Sigmoid colon (tissue), 7 donors: ENCODE measurements around the gene TPM1. TPM values are rescaled to one million over a fixed set of nuclear protein-coding genes. Genes with fewer than 3 reads are reported as not detected.

Experiments
- DNase-seq: peaks from one replicate; pipeline ENCODE4 v3.0.0-alpha.2; 2019
- H3K27ac ChIP-seq, 4 donors: fragments of 200-600 bp; sonication (generic); one replicate each; pipeline ENCODE4 v1.5.1; 2016 to 2019; ENCODE audit warnings: mild to moderate bottlenecking in 1 of 4
- H3K27me3 ChIP-seq, 3 donors: fragments of 200-600 bp; sonication (generic); one replicate each; pipeline ENCODE4 v1.5.1; 2019; ENCODE audit warnings: mild to moderate bottlenecking in 1 of 3
- H3K36me3 ChIP-seq, 4 donors: fragments of 200-600 bp; sonication (generic); one replicate each; pipeline ENCODE4 v1.5.1; 2016 to 2019
- H3K4me1 ChIP-seq, 4 donors: fragments of 200-600 bp; sonication (generic); one replicate each; pipeline ENCODE4 v1.5.1; 2017 to 2019
- H3K4me3 ChIP-seq, 4 donors: fragments of 200-600 bp; sonication (generic); one replicate each; pipeline ENCODE4 v1.5.1; 2017 to 2019; ENCODE audit warnings: mild to moderate bottlenecking in 2 of 4, moderate library complexity in 1 of 4
- H3K9me3 ChIP-seq, 4 donors: fragments of 200-600 bp in 3 of 4; sonication (generic) in 3 of 4; one replicate each; pipeline versions ENCODE4 v1.5.1 to v1.6.1; 2013 to 2019
- CTCF ChIP-seq, 4 experiments: fragments of 450-650 bp in 3 of 4; fragments of 200-600 bp in 1 of 4; IDR thresholded peaks; one replicate each; pipeline ENCODE4 v1.5.1; 2016 to 2019; ENCODE audit warnings: antibody characterized with exemption in 4 of 4, mild to moderate bottlenecking in 3 of 4, moderate library complexity in 2 of 4
- EP300 ChIP-seq, 4 donors: sonication (generic); formaldehyde crosslinking; IDR thresholded peaks; one replicate each; pipeline ENCODE4 v1.6.1; 2017; ENCODE audit warnings: antibody characterized with exemption in 4 of 4
- POLR2A ChIP-seq, 2 donors: fragments of 450-650 bp; IDR thresholded peaks; one replicate each; pipeline ENCODE4 v1.6.1; 2016; ENCODE audit warnings: antibody characterized with exemption in 2 of 2, mild to moderate bottlenecking in 2 of 2, moderate library complexity in 2 of 2
- POLR2AphosphoS5 ChIP-seq, 4 donors: sonication (generic); formaldehyde crosslinking; IDR thresholded peaks; one replicate each; pipeline ENCODE4 v1.6.1; 2017; ENCODE audit warnings: antibody characterized with exemption in 4 of 4
- WGBS, 2 donors: extraction: QIAGEN DNeasy Blood & Tissue Kit; methylation state at CpG; one replicate each; pipeline ENCODE4 v1.1.7; 2013; 5-methylcytosine and 5-hydroxymethylcytosine counted together
- intact Hi-C: fragments of 100-400 bp; cut with DNase I; formaldehyde crosslinking; loops from one replicate; pipeline ENCODE4 v1.15.1; 2023
- polyA plus RNA-seq, 3 donors: library from polyadenylated mRNA; stranded (reverse); fragments of 200-250 nt; gene quantifications; one replicate each; pipeline ENCODE4 v1.2.3, GENCODE V29; 2013
- total RNA-seq, 4 donors: library from RNA; depleted of rRNA; stranded (reverse); fragments of >200 nt; gene quantifications; one replicate each; pipeline ENCODE4 v1.1.0, GENCODE V29; 2016
- donor health status: healthy with polysubstance abuse.
- donor health status: Bipolar disorder and iron deficiency.
- donor health status: healthy.

TPM1 gene
- total and polyA plus RNA-seq, 7 donors: 438 to 4,179 (median 2,634) TPM

- WGBS, 2 donors: 48% methylated on average over 6 of the region's 6 CpGs
- peak overlapping the region; percentile 78 to 90 (median 87) for H3K4me3 ChIP-seq
- H3K9me3 ChIP-seq: no peaks in the 10 kb centered on the region
- H3K4me1 ChIP-seq: peaks cover 0 to 31% (median 18%) of the 10 kb centered on the region in 4 donors
- TF ChIP-seq POLR2AphosphoS5 (IDR thresholded peaks at IDR 0.05): peak; percentile 94 to 96 (median 95)
- TF ChIP-seq POLR2A (IDR thresholded peaks at IDR 0.05): peak; percentile 79 to 83
- TF ChIP-seq CTCF (IDR thresholded peaks at IDR 0.05): no peak
- no peak for TF ChIP-seq EP300 (IDR thresholded peaks at IDR 0.05)
- H3K36me3 ChIP-seq: peaks cover 15 to 48% (median 22%) of the 10 kb centered on the region in 4 donors
- H3K27ac ChIP-seq: peak overlapping the region; percentile 97 to 99 (median 98)
- no peaks in the 10 kb centered on the region for H3K27me3 ChIP-seq
- DNase-seq: peak; percentile 87
- intact Hi-C loops: loop anchor here (5.0 kb wide), 2 partner anchors 168 to 263 kb away; no protein-coding TSS in a partner anchor
Measured at GRCh38 chr15:63044645-63045464, 2.3 kb downstream of the TPM1 start.

- TF ChIP-seq EP300 (IDR thresholded peaks at IDR 0.05): no peak
- TF ChIP-seq POLR2AphosphoS5 (IDR thresholded peaks at IDR 0.05): peak in 1 of 4 donors; percentile 15
- WGBS, 2 donors: 26 to 47% methylated on average over 3 of the region's 3 CpGs
- intact Hi-C loops: no loop called here
- peak overlapping the region; percentile 97 to 99 (median 98) for H3K27ac ChIP-seq
- H3K9me3 ChIP-seq: no peaks in the 10 kb centered on the region
- no peaks in the 10 kb centered on the region for H3K27me3 ChIP-seq
- H3K4me1 ChIP-seq: peaks cover 0 to 37% (median 23%) of the 10 kb centered on the region in 4 donors
- H3K4me3 ChIP-seq: peak overlapping the region; percentile 78 to 90 (median 87)
- H3K36me3 ChIP-seq: peaks cover 15 to 50% (median 24%) of the 10 kb centered on the region in 4 donors
- DNase-seq: no peak
Measured at GRCh38 chr15:63045465-63045840, 2.9 kb downstream of the TPM1 start.

GRCh38 chr15:63045879-63046278 is 3.3 kb downstream of the TPM1 start:
- 64 to 79% methylated on average over 3 of the region's 3 CpGs for WGBS, 2 donors
- peak overlapping the region; percentile 97 to 99 (median 98) for H3K27ac ChIP-seq
- H3K4me1 ChIP-seq: peaks cover 0 to 38% (median 25%) of the 10 kb centered on the region in 4 donors
- H3K27me3 ChIP-seq: no peaks in the 10 kb centered on the region
- DNase-seq: no peak
- peaks cover 15 to 52% (median 24%) of the 10 kb centered on the region in 4 donors for H3K36me3 ChIP-seq
- H3K9me3 ChIP-seq: no peaks in the 10 kb centered on the region
- intact Hi-C loops: no loop called here
- TF ChIP-seq POLR2AphosphoS5 (IDR thresholded peaks at IDR 0.05) (peak in 3 of 4 donors; percentile 37 to 68 (median 45)), POLR2A (IDR thresholded peaks at IDR 0.05) (no peak)
- peak overlapping the region; percentile 78 to 90 (median 87) for H3K4me3 ChIP-seq

- Histone ChIP-seq H3K4me3 (peak overlapping the region; percentile 78 to 90 (median 87)), H3K4me1 (peaks cover 0 to 45% (median 35%) of the 10 kb centered on the region in 4 donors)
- intact Hi-C loops: loop anchor here (1.0 kb wide), 1 partner anchor 35 kb away; no protein-coding TSS in a partner anchor
Measured at GRCh38 chr15:63046917-63047760, 4.6 kb downstream of the TPM1 start.

More at GRCh38 chr15:63046917-63047760, 4.6 kb downstream of the TPM1 start:
- WGBS, 2 donors: 72 to 78% methylated on average over 8 of the region's 8 CpGs
- TF ChIP-seq POLR2AphosphoS5 (IDR thresholded peaks at IDR 0.05): peak in 3 of 4 donors; percentile 32 to 61 (median 52)
- TF ChIP-seq POLR2A (IDR thresholded peaks at IDR 0.05): peak in 1 of 2 donors; percentile 43
- no peak for TF ChIP-seq EP300 (IDR thresholded peaks at IDR 0.05)
- TF ChIP-seq CTCF (IDR thresholded peaks at IDR 0.05): no peak
- no peaks in the 10 kb centered on the region for H3K27me3 ChIP-seq
- H3K27ac ChIP-seq: peak overlapping the region; percentile 97 to 99 (median 98)
- peaks cover 15 to 52% (median 24%) of the 10 kb centered on the region in 4 donors for H3K36me3 ChIP-seq
- no peak for DNase-seq
- no peaks in the 10 kb centered on the region for H3K9me3 ChIP-seq
